Endothelial cell of umbilical vein (primary cell): ENCODE results near the gene SORCS2. TPM values are rescaled to one million over a fixed set of nuclear protein-coding genes. Genes with fewer than 3 reads are reported as not detected.

ENCODE experiments used
- BruUV-seq: library from RNA; stranded (reverse); fragments of 400-500 nt; replicated peaks from 2 replicates; lab custom pipeline; 2021; lab: Mats Ljungman, UMichigan
- CTCF ChIA-PET: fragments of 300-600, 350-600 bp; sonication (Branson Sonifier 250); formaldehyde crosslinking; loops from one replicate; lab custom pipeline; 2021; ENCODE audit warnings: antibody characterized with exemption, inconsistent platforms; lab: Charles Lee
- POLR2A ChIA-PET: fragments of 300-600, 350-600 bp; sonication (Branson Sonifier 250); formaldehyde crosslinking; loops from one replicate; lab custom pipeline; 2021; ENCODE audit warnings: antibody characterized with exemption, inconsistent platforms; lab: Charles Lee
- DNase-seq: peaks from one replicate; pipeline ENCODE4 v3.0.0-alpha.2; 2011; ENCODE audit warnings: low read depth, low spot score
- FAIRE-seq: peaks from 2 replicates; lab custom pipeline; 2011; peaks lifted over from hg19 to GRCh38; lab: Jason Lieb, UNC
- H2AFZ ChIP-seq: 2 replicates; pipeline ENCODE4 v1.6.0; 2012; ENCODE audit warnings: low read depth, low read length, control low read depth, inconsistent platforms
- H3K27ac ChIP-seq: 2 replicates; pipeline ENCODE4 v1.5.1; 2011; ENCODE audit warnings: low read depth, mild to moderate bottlenecking, control low read depth, low read length, moderate library complexity; ENCODE audit not compliant: insufficient read depth
- H3K27me3 ChIP-seq, 2 experiments: 2 replicates each; pipeline versions ENCODE4 v1.6.0 to v1.6.1; 2011; ENCODE audit warnings: low read length in 2 of 2, mixed read lengths in 1 of 2; ENCODE audit not compliant: control insufficient read depth in 2 of 2, insufficient read depth in 2 of 2
- H3K36me3 ChIP-seq, 2 experiments: 2 replicates in 1 of 2; 3 replicates in 1 of 2; pipeline ENCODE4 v1.5.1; 2011; ENCODE audit warnings: low read length in 2 of 2, mild to moderate bottlenecking in 1 of 2, moderate library complexity in 1 of 2; ENCODE audit not compliant: control insufficient read depth in 2 of 2, insufficient read depth in 2 of 2; ENCODE audit errors: extremely low read depth in 1 of 2
- H3K4me1 ChIP-seq: 3 replicates; pipeline ENCODE4 v1.5.1; 2011; ENCODE audit warnings: mild to moderate bottlenecking, low read length; ENCODE audit not compliant: control insufficient read depth, insufficient read depth; ENCODE audit errors: extremely low read depth
- H3K4me2 ChIP-seq: 2 replicates; pipeline ENCODE4 v1.6.1; 2011; ENCODE audit warnings: low read length, control low read depth, mixed read lengths; ENCODE audit not compliant: insufficient read depth
- H3K4me3 ChIP-seq, 3 experiments: fragments of 200-600 bp in 1 of 3; sonication (generic), shearing (Covaris generic) in 1 of 3; replicated peaks in 1 of 3; 2 replicates each; pipeline ENCODE4 v1.5.1; 2011 to 2016; ENCODE audit warnings: control low read depth in 3 of 3, low read length in 3 of 3, mild to moderate bottlenecking in 2 of 3, inconsistent platforms in 1 of 3, low read depth in 1 of 3, moderate library complexity in 1 of 3; ENCODE audit not compliant: insufficient read depth in 1 of 3
- H3K79me2 ChIP-seq: 2 replicates; pipeline ENCODE4 v1.6.0; 2012; ENCODE audit warnings: low read length, inconsistent platforms; ENCODE audit not compliant: control insufficient read depth, insufficient read depth
- H3K9ac ChIP-seq: replicated peaks from 2 replicates; pipeline ENCODE3; 2011; ENCODE audit warnings: low read length, control low read depth; ENCODE audit not compliant: insufficient read depth; ENCODE audit errors: extremely low read depth
- H3K9me1 ChIP-seq: replicated peaks from 3 replicates; pipeline ENCODE4 v1.6.0; 2011; ENCODE audit warnings: mild to moderate bottlenecking, low read length; ENCODE audit not compliant: control insufficient read depth, insufficient read depth; ENCODE audit errors: extremely low read depth
- H3K9me3 ChIP-seq: replicated peaks from 2 replicates; pipeline ENCODE4 v1.5.1; 2012; ENCODE audit warnings: low read length, inconsistent platforms; ENCODE audit not compliant: control insufficient read depth, insufficient read depth
- H4K20me1 ChIP-seq: replicated peaks from 2 replicates; pipeline ENCODE3; 2011; ENCODE audit warnings: mild to moderate bottlenecking, low read length; ENCODE audit not compliant: control insufficient read depth, insufficient read depth; ENCODE audit errors: extremely low read depth
- EZH2 ChIP-seq: IDR thresholded peaks from 2 replicates; pipeline ENCODE4 v1.6.1; 2012; ENCODE audit warnings: borderline replicate concordance, low read depth, mild to moderate bottlenecking, moderate library complexity, low read length, inconsistent platforms; ENCODE audit not compliant: severe bottlenecking
- FOS ChIP-seq: IDR thresholded peaks from 2 replicates; pipeline ENCODE4 v1.6.1; 2011; ENCODE audit warnings: mild to moderate bottlenecking, low read length, moderate library complexity, borderline replicate concordance; ENCODE audit not compliant: insufficient read depth
- GATA2 ChIP-seq: IDR thresholded peaks from 2 replicates; pipeline ENCODE4 v1.7.0; 2011; ENCODE audit warnings: low read depth, mild to moderate bottlenecking, moderate library complexity, mixed read lengths, low read length; ENCODE audit not compliant: insufficient read length, insufficient read depth
- JUN ChIP-seq: IDR thresholded peaks from 2 replicates; pipeline ENCODE4 v1.6.1; 2011; ENCODE audit warnings: borderline replicate concordance, low read depth; ENCODE audit not compliant: insufficient read length, insufficient read depth
- MYC ChIP-seq: IDR thresholded peaks from one replicate; pipeline ENCODE4 v1.6.1; 2011; ENCODE audit warnings: mild to moderate bottlenecking, low read depth, low read length
- POLR2A ChIP-seq: IDR thresholded peaks from 2 replicates; pipeline ENCODE4 v1.6.1; 2012; ENCODE audit warnings: low read depth, mild to moderate bottlenecking, control low read depth, low read length
- POLR2AphosphoS5 ChIP-seq: IDR thresholded peaks from 2 replicates; pipeline ENCODE4 v1.6.1; 2012; ENCODE audit warnings: low read depth, mild to moderate bottlenecking, control low read depth, low read length, moderate library complexity; ENCODE audit not compliant: insufficient read depth
- dilution Hi-C: fragments of 300-500 bp; cut with MboI; formaldehyde crosslinking; loops from one replicate; pipeline ENCODE4 v1.15.0; 2019; ENCODE audit warnings: low sequenced_read_pairs; ENCODE audit not compliant: extremely low pct_ligation_motif_present
- intact Hi-C: fragments of 100-400 bp; cut with micrococcal nuclease; formaldehyde crosslinking; loops from one replicate; pipeline ENCODE4 v1.10.0; 2022
- polyA plus RNA-seq, 4 experiments: library from polyadenylated mRNA; depleted of rRNA in 3 of 4; stranded (reverse) in 3 of 4; unstranded in 1 of 4; fragments of >200 nt; gene quantifications; 2 replicates each; pipeline versions ENCODE4 v1.2.1 to v1.2.3, GENCODE V29; 2011 to 2012; ENCODE audit warnings: missing spikeins in 1 of 4
- total RNA-seq: library from RNA; stranded (reverse); gene quantifications from 2 replicates; pipeline ENCODE4 v1.2.3, GENCODE V29; 2021
- TF ChIP-seq, protein P1 (sequence below), 2 donors: IDR thresholded peaks; 1 replicate in 1 of 2; 2 replicates in 1 of 2; pipeline ENCODE4 v1.5.1; 2011; ENCODE audit warnings: low read length in 2 of 2, mild to moderate bottlenecking in 2 of 2, moderate library complexity in 2 of 2, control low read depth in 1 of 2, inconsistent platforms in 1 of 2, low read depth in 1 of 2; ENCODE audit not compliant: insufficient read depth in 1 of 2; ENCODE audit errors: extremely low read depth in 1 of 2
- TF ChIP-seq, protein P2 (sequence below): IDR thresholded peaks from 2 replicates; pipeline ENCODE4 v1.6.1; 2011; ENCODE audit not compliant: insufficient read depth, insufficient read length

Gene SORCS2
- total and polyA plus RNA-seq, 2 donors (not counting 3 experiments of a cell fraction or from before 2014, with no cell fraction given): not detected

DNA sequence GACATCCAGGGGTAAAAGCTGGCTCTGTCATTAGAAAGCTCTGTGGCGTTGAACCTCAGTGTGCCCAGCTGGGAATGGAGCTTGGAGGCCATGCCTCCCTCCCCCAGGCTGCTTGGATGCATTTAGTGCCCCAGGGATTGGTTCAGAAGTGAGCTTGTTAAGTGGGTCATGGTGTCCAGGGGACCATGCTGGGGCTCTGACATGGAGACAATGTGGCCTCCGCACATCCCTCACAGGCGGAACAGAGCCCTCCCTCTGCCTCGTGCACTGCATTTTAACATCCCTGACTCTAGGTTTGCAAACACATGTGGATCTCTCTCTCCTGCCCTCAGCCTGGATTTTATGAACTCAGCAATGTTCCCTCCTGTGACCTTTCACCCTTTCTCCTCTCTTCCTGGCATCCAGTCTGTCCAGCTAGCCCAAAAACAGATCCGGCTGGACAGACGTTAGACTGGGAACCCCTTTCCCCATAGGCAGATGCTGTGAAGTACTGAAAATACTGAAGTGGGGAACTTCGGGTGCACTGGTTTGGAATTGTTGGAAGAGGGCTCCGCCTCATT lies 81.5 kb downstream of the SORCS2 start:
- CTCF ChIA-PET: no interaction called here
- H3K27me3 ChIP-seq: no peaks in the 10 kb centered on the region
- TF ChIP-seq MYC (no peak), GATA2 (no peak), EZH2 (no peak), FOS (no peak), POLR2A (no peak), POLR2AphosphoS5 (no peak), JUN (no peak)
- TF ChIP-seq, protein P1, sequence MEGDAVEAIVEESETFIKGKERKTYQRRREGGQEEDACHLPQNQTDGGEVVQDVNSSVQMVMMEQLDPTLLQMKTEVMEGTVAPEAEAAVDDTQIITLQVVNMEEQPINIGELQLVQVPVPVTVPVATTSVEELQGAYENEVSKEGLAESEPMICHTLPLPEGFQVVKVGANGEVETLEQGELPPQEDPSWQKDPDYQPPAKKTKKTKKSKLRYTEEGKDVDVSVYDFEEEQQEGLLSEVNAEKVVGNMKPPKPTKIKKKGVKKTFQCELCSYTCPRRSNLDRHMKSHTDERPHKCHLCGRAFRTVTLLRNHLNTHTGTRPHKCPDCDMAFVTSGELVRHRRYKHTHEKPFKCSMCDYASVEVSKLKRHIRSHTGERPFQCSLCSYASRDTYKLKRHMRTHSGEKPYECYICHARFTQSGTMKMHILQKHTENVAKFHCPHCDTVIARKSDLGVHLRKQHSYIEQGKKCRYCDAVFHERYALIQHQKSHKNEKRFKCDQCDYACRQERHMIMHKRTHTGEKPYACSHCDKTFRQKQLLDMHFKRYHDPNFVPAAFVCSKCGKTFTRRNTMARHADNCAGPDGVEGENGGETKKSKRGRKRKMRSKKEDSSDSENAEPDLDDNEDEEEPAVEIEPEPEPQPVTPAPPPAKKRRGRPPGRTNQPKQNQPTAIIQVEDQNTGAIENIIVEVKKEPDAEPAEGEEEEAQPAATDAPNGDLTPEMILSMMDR (IDR thresholded peaks at IDR 0.05; ENCODE audit: extremely low read depth in 1 of 2, insufficient read depth in 1 of 2, low read depth in 1 of 2, low read length in 2 of 2): no peak
- TF ChIP-seq, protein P2, sequence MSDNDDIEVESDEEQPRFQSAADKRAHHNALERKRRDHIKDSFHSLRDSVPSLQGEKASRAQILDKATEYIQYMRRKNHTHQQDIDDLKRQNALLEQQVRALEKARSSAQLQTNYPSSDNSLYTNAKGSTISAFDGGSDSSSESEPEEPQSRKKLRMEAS: no peak

More for the DNA sequence above, 81.5 kb downstream of the SORCS2 start:
- no peaks in the 10 kb centered on the region for H4K20me1 ChIP-seq
- no TSS peak for BruUV-seq
- no peak overlapping the region for H3K27ac ChIP-seq
- no peaks in the 10 kb centered on the region for H3K79me2 ChIP-seq
- POLR2A ChIA-PET: no interaction called here
- dilution Hi-C loops: no loop called here
- H3K9me3 ChIP-seq: no peaks in the 10 kb centered on the region
- no peak overlapping the region for H3K9ac ChIP-seq
- DNase-seq (no peak), FAIRE-seq (no peak)
- H3K9me1 ChIP-seq: no peaks in the 10 kb centered on the region
- no peaks in the 10 kb centered on the region for H3K4me1 ChIP-seq
- H3K36me3 ChIP-seq: no peaks in the 10 kb centered on the region
- H3K4me2 ChIP-seq: no peak overlapping the region
- intact Hi-C loops: no loop called here
- H2AFZ ChIP-seq: no peak overlapping the region
- H3K4me3 ChIP-seq: no peak overlapping the region
